ENCODE results near the gene CTDP1. TPM values are rescaled to one million over a fixed set of nuclear protein-coding genes. Genes with fewer than 3 reads are reported as not detected.
"Not testable (repeated sequence)": the region's sequence is repeated elsewhere in the genome, so short reads cannot be mapped to it uniquely, and the experiment has no call there.

Gene CTDP1
- total and polyA plus RNA-seq, 2 experiments from 2014 or later, result 23.3 to 30.2 TPM

- H3K27ac ChIP-seq, result no peak overlapping the region
- peak in 1 of 2 donors; percentile 5 for DNase-seq (ENCODE audit: low read depth in 1 of 2, low spot score in 1 of 2)
- no peaks in the 10 kb centered on the region for H3K27me3 ChIP-seq
- H3K4me1 ChIP-seq (ENCODE audit: low read depth), result no peaks in the 10 kb centered on the region
- H3K9me3 ChIP-seq (ENCODE audit: low read depth), result no peaks in the 10 kb centered on the region
- no peak overlapping the region for H3K4me3 ChIP-seq
- H3K36me3 ChIP-seq, result peaks cover 3% of the 10 kb centered on the region
- no peak for TF ChIP-seq CTCF (IDR thresholded peaks at IDR 0.05; ENCODE audit: low read depth, low read length)
Observed at GRCh38 chr18:79738041-79738461, 58.4 kb downstream of the CTDP1 start.

- Histone ChIP-seq H3K4me1 (ENCODE audit: low read depth) (no peaks in the 10 kb centered on the region), H3K9me3 (ENCODE audit: low read depth) (no peaks in the 10 kb centered on the region), H3K4me3 (no peak overlapping the region), H3K36me3 (peaks cover 3% of the 10 kb centered on the region), H3K27ac (no peak overlapping the region), H3K27me3 (no peaks in the 10 kb centered on the region)
- DNase-seq (ENCODE audit: low read depth in 1 of 2, low spot score in 1 of 2), result peak in 1 of 2 donors; percentile 91
- TF ChIP-seq CTCF (IDR thresholded peaks at IDR 0.05; ENCODE audit: low read depth, low read length), result no peak
Observed at GRCh38 chr18:79738581-79739439, 59.2 kb downstream of the CTDP1 start.

GRCh38 chr18:79739440-79739778 lies 59.8 kb downstream of the CTDP1 start:
- peaks cover 3% of the 10 kb centered on the region for H3K36me3 ChIP-seq
- no peaks in the 10 kb centered on the region for H3K9me3 ChIP-seq (ENCODE audit: low read depth)
- TF ChIP-seq CTCF (IDR thresholded peaks at IDR 0.05; ENCODE audit: low read depth, low read length), result no peak
- no peaks in the 10 kb centered on the region for H3K4me1 ChIP-seq (ENCODE audit: low read depth)
- no peak overlapping the region for H3K27ac ChIP-seq
- no peak for DNase-seq (ENCODE audit: low read depth in 1 of 2, low spot score in 1 of 2)
- no peak overlapping the region for H3K4me3 ChIP-seq
- no peaks in the 10 kb centered on the region for H3K27me3 ChIP-seq

- not testable (repeated sequence) for H3K36me3 ChIP-seq; H3K27me3 ChIP-seq; H3K4me3 ChIP-seq; H3K4me1 ChIP-seq (ENCODE audit: low read depth); DNase-seq (ENCODE audit: low read depth in 1 of 2, low spot score in 1 of 2); H3K27ac ChIP-seq; H3K9me3 ChIP-seq (ENCODE audit: low read depth)
Observed at GRCh38 chr18:79740047-79740446, 60.4 kb downstream of the CTDP1 start.

- no peaks in the 10 kb centered on the region for H3K27me3 ChIP-seq
- no peak for DNase-seq (ENCODE audit: low read depth in 1 of 2, low spot score in 1 of 2)
- peaks cover 3% of the 10 kb centered on the region for H3K36me3 ChIP-seq
- no peak overlapping the region for H3K4me3 ChIP-seq
- no peaks in the 10 kb centered on the region for H3K9me3 ChIP-seq (ENCODE audit: low read depth)
- H3K4me1 ChIP-seq (ENCODE audit: low read depth), result no peaks in the 10 kb centered on the region
- no peak overlapping the region for H3K27ac ChIP-seq
- no peak for TF ChIP-seq CTCF (IDR thresholded peaks at IDR 0.05; ENCODE audit: low read depth, low read length)
Observed at GRCh38 chr18:79740521-79741361, 61.1 kb downstream of the CTDP1 start.

- Histone ChIP-seq H3K36me3 (peaks cover 3% of the 10 kb centered on the region), H3K4me3 (no peak overlapping the region), H3K4me1 (ENCODE audit: low read depth) (no peaks in the 10 kb centered on the region), H3K27me3 (no peaks in the 10 kb centered on the region), H3K27ac (no peak overlapping the region), H3K9me3 (ENCODE audit: low read depth) (no peaks in the 10 kb centered on the region)
- no peak for DNase-seq (ENCODE audit: low read depth in 1 of 2, low spot score in 1 of 2)
- TF ChIP-seq CTCF (IDR thresholded peaks at IDR 0.05; ENCODE audit: low read depth, low read length), result no peak
Observed at GRCh38 chr18:79741362-79741700, 61.7 kb downstream of the CTDP1 start.
